Measurements from ENCODE around the gene ARID2. TPM values are rescaled to one million over a fixed set of nuclear protein-coding genes. Genes with fewer than 3 reads are reported as not detected.

The ARID2 gene
- total and polyA plus RNA-seq, 2 donors (not counting 1 experiment from before 2014, with no cell fraction given), result 5.0 to 49.2 TPM

GRCh38 chr12:45816652-45817051 is 87.1 kb downstream of the ARID2 start:
- Histone ChIP-seq H3K4me1 (ENCODE audit: control insufficient read depth in 2 of 2, insufficient read depth in 2 of 2, low read length in 2 of 2) (no peaks in the 10 kb centered on the region), H3K4me3 (ENCODE audit: control extremely low read depth in 1 of 5, extremely low read depth in 1 of 5, insufficient read depth in 1 of 5, low read depth in 2 of 5, low read length in 4 of 5) (no peak overlapping the region), H3K79me2 (ENCODE audit: control insufficient read depth, insufficient read depth, low read length) (peaks cover under 1% of the 10 kb centered on the region), H3K36me3 (replicated peaks in 1 of 2; ENCODE audit: control extremely low read depth in 1 of 2, control insufficient read depth in 1 of 2, extremely low read depth in 1 of 2, insufficient read depth in 2 of 2, low read length in 1 of 2) (peaks cover 2 to 14% of the 10 kb centered on the region in 2 experiments), H2AFZ (ENCODE audit: insufficient read depth, low read depth, low read length, poor library complexity, severe bottlenecking) (no peak overlapping the region), H3K4me2 (replicated peaks; ENCODE audit: low read depth, low read length, poor library complexity, severe bottlenecking) (no peak overlapping the region), H3K9ac (ENCODE audit: low read length) (no peak overlapping the region), H4K20me1 (ENCODE audit: control insufficient read depth, insufficient read depth, low read length, poor library complexity, severe bottlenecking) (no peaks in the 10 kb centered on the region), H3K9me3 (ENCODE audit: control extremely low read depth in 1 of 3, control insufficient read depth in 2 of 3, insufficient read depth in 1 of 3, low read length in 2 of 3) (no peaks in the 10 kb centered on the region), H3K27ac (ENCODE audit: low read length in 2 of 2) (no peak overlapping the region), H3K27me3 (replicated peaks in 1 of 4; ENCODE audit: control extremely low read depth in 1 of 4, control insufficient read depth in 3 of 4, insufficient read depth in 4 of 4, low read length in 3 of 4) (no peaks in the 10 kb centered on the region)
- H3K4me1 Mint-ChIP-seq, result no peaks in the 10 kb centered on the region
- no peak for ATAC-seq (ENCODE audit: low read depth)
- H3K27me3 Mint-ChIP-seq, result no peaks in the 10 kb centered on the region
- WGBS (ENCODE audit: insufficient coverage), result no CpG with 5 or more reads among the region's 1 CpG
- DNase-seq, result no peak
- intact Hi-C loops (cut with micrococcal nuclease), result no loop called here
- CTCF ChIA-PET, result no interaction called here
- no peak overlapping the region for H3K4me3 Mint-ChIP-seq
- POLR2A ChIA-PET, result no interaction called here
- H3K9me3 Mint-ChIP-seq (ENCODE audit: insufficient read depth), result no peaks in the 10 kb centered on the region
- H3K27ac Mint-ChIP-seq, result no peak overlapping the region
- TF ChIP-seq EZH2 (IDR thresholded peaks at IDR 0.05; ENCODE audit: borderline replicate concordance, insufficient read depth, low read depth, low read length, poor library complexity, severe bottlenecking), result no peak
- TF ChIP-seq, protein P1, sequence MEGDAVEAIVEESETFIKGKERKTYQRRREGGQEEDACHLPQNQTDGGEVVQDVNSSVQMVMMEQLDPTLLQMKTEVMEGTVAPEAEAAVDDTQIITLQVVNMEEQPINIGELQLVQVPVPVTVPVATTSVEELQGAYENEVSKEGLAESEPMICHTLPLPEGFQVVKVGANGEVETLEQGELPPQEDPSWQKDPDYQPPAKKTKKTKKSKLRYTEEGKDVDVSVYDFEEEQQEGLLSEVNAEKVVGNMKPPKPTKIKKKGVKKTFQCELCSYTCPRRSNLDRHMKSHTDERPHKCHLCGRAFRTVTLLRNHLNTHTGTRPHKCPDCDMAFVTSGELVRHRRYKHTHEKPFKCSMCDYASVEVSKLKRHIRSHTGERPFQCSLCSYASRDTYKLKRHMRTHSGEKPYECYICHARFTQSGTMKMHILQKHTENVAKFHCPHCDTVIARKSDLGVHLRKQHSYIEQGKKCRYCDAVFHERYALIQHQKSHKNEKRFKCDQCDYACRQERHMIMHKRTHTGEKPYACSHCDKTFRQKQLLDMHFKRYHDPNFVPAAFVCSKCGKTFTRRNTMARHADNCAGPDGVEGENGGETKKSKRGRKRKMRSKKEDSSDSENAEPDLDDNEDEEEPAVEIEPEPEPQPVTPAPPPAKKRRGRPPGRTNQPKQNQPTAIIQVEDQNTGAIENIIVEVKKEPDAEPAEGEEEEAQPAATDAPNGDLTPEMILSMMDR (IDR thresholded peaks at IDR 0.05), result no peak

GRCh38 chr12:45827974-45828373 is 98.5 kb downstream of the ARID2 start:
- Histone ChIP-seq H3K27me3 (replicated peaks in 1 of 4; ENCODE audit: control extremely low read depth in 1 of 4, control insufficient read depth in 3 of 4, insufficient read depth in 4 of 4, low read length in 3 of 4) (no peaks in the 10 kb centered on the region), H3K4me2 (replicated peaks; ENCODE audit: low read depth, low read length, poor library complexity, severe bottlenecking) (no peak overlapping the region), H3K9ac (ENCODE audit: low read length) (no peak overlapping the region), H3K79me2 (ENCODE audit: control insufficient read depth, insufficient read depth, low read length) (peaks cover 1% of the 10 kb centered on the region), H3K9me3 (ENCODE audit: control extremely low read depth in 1 of 3, control insufficient read depth in 2 of 3, insufficient read depth in 1 of 3, low read length in 2 of 3) (peaks cover 0 to 5% (median 2%) of the 10 kb centered on the region in 3 donors), H2AFZ (ENCODE audit: insufficient read depth, low read depth, low read length, poor library complexity, severe bottlenecking) (no peak overlapping the region), H3K4me3 (ENCODE audit: control extremely low read depth in 1 of 5, extremely low read depth in 1 of 5, insufficient read depth in 1 of 5, low read depth in 2 of 5, low read length in 4 of 5) (no peak overlapping the region), H4K20me1 (ENCODE audit: control insufficient read depth, insufficient read depth, low read length, poor library complexity, severe bottlenecking) (no peaks in the 10 kb centered on the region), H3K36me3 (replicated peaks in 1 of 2; ENCODE audit: control extremely low read depth in 1 of 2, control insufficient read depth in 1 of 2, extremely low read depth in 1 of 2, insufficient read depth in 2 of 2, low read length in 1 of 2) (peaks cover 8 to 12% of the 10 kb centered on the region in 2 experiments), H3K4me1 (ENCODE audit: control insufficient read depth in 2 of 2, insufficient read depth in 2 of 2, low read length in 2 of 2) (no peaks in the 10 kb centered on the region), H3K27ac (ENCODE audit: low read length in 2 of 2) (no peak overlapping the region)
- WGBS (ENCODE audit: insufficient coverage), result no CpG with 5 or more reads among the region's 3 CpGs
- Mint-ChIP-seq H3K27ac (no peak overlapping the region), H3K4me3 (no peak overlapping the region), H3K9me3 (ENCODE audit: insufficient read depth) (peaks cover 3% of the 10 kb centered on the region), H3K27me3 (no peaks in the 10 kb centered on the region), H3K4me1 (peaks cover 6% of the 10 kb centered on the region)
- no peak for DNase-seq
- TF ChIP-seq, protein P1 (IDR thresholded peaks at IDR 0.05), result no peak
- no peak for TF ChIP-seq EZH2 (IDR thresholded peaks at IDR 0.05; ENCODE audit: borderline replicate concordance, insufficient read depth, low read depth, low read length, poor library complexity, severe bottlenecking)
- ChIA-PET CTCF (no interaction called here), POLR2A (interaction anchor here (0.5 kb wide), 1 partner anchor 14 kb away, joined by 3 read pairs; no protein-coding TSS in a partner anchor)
- ATAC-seq (ENCODE audit: low read depth), result no peak
- intact Hi-C loops (cut with micrococcal nuclease), result loop anchor here (5.0 kb wide), 1 partner anchor 66 kb away; no protein-coding TSS in a partner anchor

All from B cell (primary cell).